Measurements from ENCODE around the gene PLD1.

DNA sequence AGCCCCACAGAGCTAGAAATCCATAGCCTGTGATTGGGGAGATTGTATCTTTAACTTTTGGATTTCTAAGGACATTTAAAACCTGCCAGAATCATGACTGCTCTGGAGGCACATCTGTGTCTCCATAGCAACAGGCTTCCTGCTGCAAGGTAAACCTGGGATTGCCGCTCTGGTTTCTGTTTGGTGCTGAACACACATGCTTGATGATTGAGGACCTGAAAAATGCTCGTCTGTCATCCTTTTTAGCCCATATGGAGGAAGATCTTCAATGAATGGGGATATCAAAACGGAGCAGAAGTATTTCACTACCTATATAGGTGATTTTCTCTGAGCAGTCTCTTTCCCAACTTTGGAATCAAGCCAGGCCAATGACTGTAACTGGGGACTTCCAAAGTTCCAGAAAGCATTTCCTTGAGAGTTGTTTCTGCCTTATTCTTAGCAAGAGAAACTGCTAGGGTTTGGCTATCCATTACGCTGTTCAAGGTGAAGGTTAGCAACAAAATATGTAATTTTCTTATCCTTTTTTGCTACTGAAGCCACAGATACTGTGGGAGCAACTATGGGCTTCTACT, 253.6 kb downstream of the PLD1 start:
- TF ChIP-seq ZNF324 (tag by site-specific recombination; IDR thresholded peaks at IDR 0.05) (no peak), ZNF335 (tag by site-specific recombination; conservative IDR thresholded peaks at IDR 0.05) (0 out of 2 replicates have a peak, but pooled peaks have one; percentile 14), ZNF785 (tag by site-specific recombination; IDR thresholded peaks at IDR 0.05) (no peak), YY1 (tag by site-specific recombination; IDR thresholded peaks at IDR 0.05) (no peak), ZNF549 (tag by site-specific recombination; IDR thresholded peaks at IDR 0.05) (no peak), KLF10 (tag by site-specific recombination; IDR thresholded peaks at IDR 0.05) (no peak)
- TF ChIP-seq, protein P1, sequence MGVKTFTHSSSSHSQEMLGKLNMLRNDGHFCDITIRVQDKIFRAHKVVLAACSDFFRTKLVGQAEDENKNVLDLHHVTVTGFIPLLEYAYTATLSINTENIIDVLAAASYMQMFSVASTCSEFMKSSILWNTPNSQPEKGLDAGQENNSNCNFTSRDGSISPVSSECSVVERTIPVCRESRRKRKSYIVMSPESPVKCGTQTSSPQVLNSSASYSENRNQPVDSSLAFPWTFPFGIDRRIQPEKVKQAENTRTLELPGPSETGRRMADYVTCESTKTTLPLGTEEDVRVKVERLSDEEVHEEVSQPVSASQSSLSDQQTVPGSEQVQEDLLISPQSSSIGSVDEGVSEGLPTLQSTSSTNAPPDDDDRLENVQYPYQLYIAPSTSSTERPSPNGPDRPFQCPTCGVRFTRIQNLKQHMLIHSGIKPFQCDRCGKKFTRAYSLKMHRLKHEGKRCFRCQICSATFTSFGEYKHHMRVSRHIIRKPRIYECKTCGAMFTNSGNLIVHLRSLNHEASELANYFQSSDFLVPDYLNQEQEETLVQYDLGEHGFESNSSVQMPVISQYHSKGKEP (tag by site-specific recombination; IDR thresholded peaks at IDR 0.05): no peak
- TF ChIP-seq, protein P2, sequence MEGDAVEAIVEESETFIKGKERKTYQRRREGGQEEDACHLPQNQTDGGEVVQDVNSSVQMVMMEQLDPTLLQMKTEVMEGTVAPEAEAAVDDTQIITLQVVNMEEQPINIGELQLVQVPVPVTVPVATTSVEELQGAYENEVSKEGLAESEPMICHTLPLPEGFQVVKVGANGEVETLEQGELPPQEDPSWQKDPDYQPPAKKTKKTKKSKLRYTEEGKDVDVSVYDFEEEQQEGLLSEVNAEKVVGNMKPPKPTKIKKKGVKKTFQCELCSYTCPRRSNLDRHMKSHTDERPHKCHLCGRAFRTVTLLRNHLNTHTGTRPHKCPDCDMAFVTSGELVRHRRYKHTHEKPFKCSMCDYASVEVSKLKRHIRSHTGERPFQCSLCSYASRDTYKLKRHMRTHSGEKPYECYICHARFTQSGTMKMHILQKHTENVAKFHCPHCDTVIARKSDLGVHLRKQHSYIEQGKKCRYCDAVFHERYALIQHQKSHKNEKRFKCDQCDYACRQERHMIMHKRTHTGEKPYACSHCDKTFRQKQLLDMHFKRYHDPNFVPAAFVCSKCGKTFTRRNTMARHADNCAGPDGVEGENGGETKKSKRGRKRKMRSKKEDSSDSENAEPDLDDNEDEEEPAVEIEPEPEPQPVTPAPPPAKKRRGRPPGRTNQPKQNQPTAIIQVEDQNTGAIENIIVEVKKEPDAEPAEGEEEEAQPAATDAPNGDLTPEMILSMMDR (tag by site-specific recombination; IDR thresholded peaks at IDR 0.05): no peak
- TF ChIP-seq, protein P3, sequence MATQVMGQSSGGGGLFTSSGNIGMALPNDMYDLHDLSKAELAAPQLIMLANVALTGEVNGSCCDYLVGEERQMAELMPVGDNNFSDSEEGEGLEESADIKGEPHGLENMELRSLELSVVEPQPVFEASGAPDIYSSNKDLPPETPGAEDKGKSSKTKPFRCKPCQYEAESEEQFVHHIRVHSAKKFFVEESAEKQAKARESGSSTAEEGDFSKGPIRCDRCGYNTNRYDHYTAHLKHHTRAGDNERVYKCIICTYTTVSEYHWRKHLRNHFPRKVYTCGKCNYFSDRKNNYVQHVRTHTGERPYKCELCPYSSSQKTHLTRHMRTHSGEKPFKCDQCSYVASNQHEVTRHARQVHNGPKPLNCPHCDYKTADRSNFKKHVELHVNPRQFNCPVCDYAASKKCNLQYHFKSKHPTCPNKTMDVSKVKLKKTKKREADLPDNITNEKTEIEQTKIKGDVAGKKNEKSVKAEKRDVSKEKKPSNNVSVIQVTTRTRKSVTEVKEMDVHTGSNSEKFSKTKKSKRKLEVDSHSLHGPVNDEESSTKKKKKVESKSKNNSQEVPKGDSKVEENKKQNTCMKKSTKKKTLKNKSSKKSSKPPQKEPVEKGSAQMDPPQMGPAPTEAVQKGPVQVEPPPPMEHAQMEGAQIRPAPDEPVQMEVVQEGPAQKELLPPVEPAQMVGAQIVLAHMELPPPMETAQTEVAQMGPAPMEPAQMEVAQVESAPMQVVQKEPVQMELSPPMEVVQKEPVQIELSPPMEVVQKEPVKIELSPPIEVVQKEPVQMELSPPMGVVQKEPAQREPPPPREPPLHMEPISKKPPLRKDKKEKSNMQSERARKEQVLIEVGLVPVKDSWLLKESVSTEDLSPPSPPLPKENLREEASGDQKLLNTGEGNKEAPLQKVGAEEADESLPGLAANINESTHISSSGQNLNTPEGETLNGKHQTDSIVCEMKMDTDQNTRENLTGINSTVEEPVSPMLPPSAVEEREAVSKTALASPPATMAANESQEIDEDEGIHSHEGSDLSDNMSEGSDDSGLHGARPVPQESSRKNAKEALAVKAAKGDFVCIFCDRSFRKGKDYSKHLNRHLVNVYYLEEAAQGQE (tag by site-specific recombination; IDR thresholded peaks at IDR 0.05): no peak

Measured in HEK293 (cell line).